HCT116 (cell line): Measurements from ENCODE around the gene APOBEC3C.
"Not testable (repeated sequence)": the region's sequence is repeated elsewhere in the genome, so short reads cannot be mapped to it uniquely, and the experiment has no call there.

ENCODE experiments used
- EZH2 ChIP-seq: fragments of 200-600 bp; sonication (generic); IDR thresholded peaks from 2 replicates; pipeline ENCODE4 v1.6.1; 2017; ENCODE audit warnings: antibody characterized with exemption, mixed run types
- EZH2phosphoT487 ChIP-seq: fragments of 200-600 bp; IDR thresholded peaks from 2 replicates; pipeline ENCODE4 v1.6.1; 2018; ENCODE audit warnings: antibody characterized with exemption, borderline replicate concordance
- JUND ChIP-seq: IDR thresholded peaks from 2 replicates; pipeline ENCODE4 v1.6.1; 2012
- POLR2A ChIP-seq: IDR thresholded peaks from 2 replicates; pipeline ENCODE4 v1.7.0; 2011; ENCODE audit warnings: borderline replicate concordance; ENCODE audit not compliant: insufficient read depth, insufficient read length; ENCODE audit errors: extremely low read depth
- POLR2AphosphoS5 ChIP-seq: IDR thresholded peaks from 2 replicates; pipeline ENCODE4 v1.6.1; 2011; ENCODE audit warnings: mild to moderate bottlenecking, low read depth, low read length, moderate library complexity
- RAD21 ChIP-seq: IDR thresholded peaks from 2 replicates; pipeline ENCODE4 v1.6.1; 2012; ENCODE audit warnings: low read depth, mild to moderate bottlenecking
- SIN3A ChIP-seq: IDR thresholded peaks from 2 replicates; pipeline ENCODE4 v1.6.1; 2012; ENCODE audit warnings: low read depth
- TCF7L2 ChIP-seq: IDR thresholded peaks from 2 replicates; pipeline ENCODE4 v1.7.0; 2011; ENCODE audit warnings: borderline replicate concordance, inconsistent platforms; ENCODE audit not compliant: insufficient read depth, insufficient read length; ENCODE audit errors: extremely low read depth
- YY1 ChIP-seq: IDR thresholded peaks from 2 replicates; pipeline ENCODE4 v1.6.1; 2011; ENCODE audit warnings: low read length, low read depth, moderate library complexity, mild to moderate bottlenecking; ENCODE audit not compliant: insufficient replicate concordance; ENCODE audit errors: extremely low read depth
- ZNF274 ChIP-seq: fragments of 200-500 bp; sonication (Bioruptor generic); IDR thresholded peaks from 2 replicates; pipeline ENCODE4 v1.6.1; 2014; ENCODE audit warnings: mild to moderate bottlenecking, low read depth, low read length, inconsistent platforms
- TF ChIP-seq, protein P1 (sequence below), 3 experiments: fragments of 200-600 bp in 1 of 3; sonication (generic) in 1 of 3; IDR thresholded peaks in 2 of 3; conservative IDR thresholded peaks in 1 of 3; 2 replicates each; pipeline ENCODE4 v1.5.1; 2012 to 2017; ENCODE audit warnings: low read depth in 2 of 3, low read length in 2 of 3, antibody characterized with exemption in 1 of 3, borderline replicate concordance in 1 of 3, control low read depth in 1 of 3, mild to moderate bottlenecking in 1 of 3, mixed read lengths in 1 of 3, mixed run types in 1 of 3, moderate library complexity in 1 of 3; ENCODE audit not compliant: insufficient read depth in 1 of 3

DNA sequence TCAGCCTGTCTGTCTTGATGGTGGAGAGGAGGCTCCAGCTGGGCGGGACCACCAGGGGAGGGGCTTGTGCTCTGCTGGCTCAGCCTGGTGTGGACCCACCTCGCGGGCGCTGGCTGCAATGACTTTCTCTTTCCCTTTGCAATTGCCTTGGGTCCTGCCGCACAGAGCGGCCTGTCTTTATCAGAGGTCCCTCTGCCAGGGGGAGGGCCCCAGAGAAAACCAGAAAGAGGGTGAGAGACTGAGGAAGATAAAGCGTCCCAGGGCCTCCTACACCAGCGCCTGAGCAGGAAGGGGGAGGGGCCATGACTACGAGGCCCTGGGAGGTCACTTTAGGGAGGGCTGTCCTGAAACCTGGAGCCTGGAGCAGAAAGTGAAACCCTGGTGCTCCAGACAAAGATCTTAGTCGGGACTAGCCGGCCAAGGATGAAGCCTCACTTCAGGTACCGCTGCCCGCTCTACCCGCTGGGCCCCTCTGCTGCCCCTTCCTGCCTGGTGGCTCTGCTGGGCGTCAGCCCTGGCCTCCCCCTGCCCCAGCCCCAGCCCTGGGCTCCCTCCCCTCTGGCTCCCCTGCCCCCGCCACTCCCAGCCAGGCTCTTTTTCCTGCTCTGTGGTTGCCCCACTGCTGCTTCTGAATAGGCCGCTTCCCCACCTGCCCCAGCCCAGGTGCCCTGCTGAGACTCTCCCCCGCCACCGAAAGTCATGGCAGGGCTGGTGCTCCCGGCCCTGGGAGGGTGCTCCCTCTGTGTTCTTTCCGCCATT, 26.7 kb downstream of the APOBEC3C start, which contains the start of gene APOBEC3F:
- TF ChIP-seq, protein P1, sequence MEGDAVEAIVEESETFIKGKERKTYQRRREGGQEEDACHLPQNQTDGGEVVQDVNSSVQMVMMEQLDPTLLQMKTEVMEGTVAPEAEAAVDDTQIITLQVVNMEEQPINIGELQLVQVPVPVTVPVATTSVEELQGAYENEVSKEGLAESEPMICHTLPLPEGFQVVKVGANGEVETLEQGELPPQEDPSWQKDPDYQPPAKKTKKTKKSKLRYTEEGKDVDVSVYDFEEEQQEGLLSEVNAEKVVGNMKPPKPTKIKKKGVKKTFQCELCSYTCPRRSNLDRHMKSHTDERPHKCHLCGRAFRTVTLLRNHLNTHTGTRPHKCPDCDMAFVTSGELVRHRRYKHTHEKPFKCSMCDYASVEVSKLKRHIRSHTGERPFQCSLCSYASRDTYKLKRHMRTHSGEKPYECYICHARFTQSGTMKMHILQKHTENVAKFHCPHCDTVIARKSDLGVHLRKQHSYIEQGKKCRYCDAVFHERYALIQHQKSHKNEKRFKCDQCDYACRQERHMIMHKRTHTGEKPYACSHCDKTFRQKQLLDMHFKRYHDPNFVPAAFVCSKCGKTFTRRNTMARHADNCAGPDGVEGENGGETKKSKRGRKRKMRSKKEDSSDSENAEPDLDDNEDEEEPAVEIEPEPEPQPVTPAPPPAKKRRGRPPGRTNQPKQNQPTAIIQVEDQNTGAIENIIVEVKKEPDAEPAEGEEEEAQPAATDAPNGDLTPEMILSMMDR (IDR thresholded peaks at IDR 0.05 in 2 of 3, conservative IDR thresholded peaks at IDR 0.05 in 1 of 3; ENCODE audit: borderline replicate concordance in 1 of 3, insufficient read depth in 1 of 3, low read depth in 2 of 3, low read length in 2 of 3), result not testable (repeated sequence)
- not testable (repeated sequence) for TF ChIP-seq EZH2phosphoT487, EZH2, SIN3A, ZNF274, RAD21, JUND, POLR2A
- peak; percentile 53 for TF ChIP-seq POLR2AphosphoS5
- TF ChIP-seq YY1, result peak; percentile 10
- TF ChIP-seq TCF7L2, result peak; percentile 26
